Suprapubic skin (tissue), 4 donors: Measurements from ENCODE around the gene TIGD6.

Source experiments
- EP300 ChIP-seq: sonication (generic); formaldehyde crosslinking; IDR thresholded peaks from one replicate; pipeline ENCODE4 v1.6.1; 2017; ENCODE audit warnings: antibody characterized with exemption
- POLR2A ChIP-seq, 2 donors: fragments of 450-650 bp; IDR thresholded peaks; one replicate each; pipeline ENCODE4 v1.6.1; 2017; ENCODE audit warnings: antibody characterized with exemption in 2 of 2, mild to moderate bottlenecking in 2 of 2, moderate library complexity in 2 of 2
- POLR2AphosphoS5 ChIP-seq, 3 donors: sonication (generic); formaldehyde crosslinking; IDR thresholded peaks; one replicate each; pipeline ENCODE4 v1.6.1; 2017; ENCODE audit warnings: antibody characterized with exemption in 3 of 3
- TF ChIP-seq, protein P1 (sequence below), 2 donors: fragments of 200-600 bp in 1 of 2; fragments of 450-650 bp in 1 of 2; sonication (generic) in 1 of 2; IDR thresholded peaks; one replicate each; pipeline ENCODE4 v1.5.1; 2016 to 2019; ENCODE audit warnings: antibody characterized with exemption in 2 of 2, mild to moderate bottlenecking in 1 of 2, moderate library complexity in 1 of 2

DNA sequence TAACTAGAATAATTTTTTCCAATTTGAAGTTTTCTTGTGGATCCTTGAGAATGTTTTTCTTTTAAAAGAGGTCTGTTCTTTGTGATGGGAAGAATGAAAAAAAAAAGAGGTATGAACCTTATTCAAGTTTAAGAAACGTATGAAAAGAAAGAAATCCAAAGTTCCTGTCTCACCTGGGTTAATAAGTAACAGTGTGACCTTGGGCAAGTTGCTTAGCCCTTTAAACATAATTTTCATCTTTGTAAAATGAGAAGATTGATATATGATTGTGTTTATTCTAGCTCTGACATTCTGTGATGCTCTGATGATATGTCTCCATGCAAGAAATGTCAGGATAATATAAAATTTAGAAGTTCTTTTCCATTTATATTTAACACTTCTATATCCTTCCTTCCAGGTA is 20.6 kb downstream of the TIGD6 start:
- TF ChIP-seq, protein P1, sequence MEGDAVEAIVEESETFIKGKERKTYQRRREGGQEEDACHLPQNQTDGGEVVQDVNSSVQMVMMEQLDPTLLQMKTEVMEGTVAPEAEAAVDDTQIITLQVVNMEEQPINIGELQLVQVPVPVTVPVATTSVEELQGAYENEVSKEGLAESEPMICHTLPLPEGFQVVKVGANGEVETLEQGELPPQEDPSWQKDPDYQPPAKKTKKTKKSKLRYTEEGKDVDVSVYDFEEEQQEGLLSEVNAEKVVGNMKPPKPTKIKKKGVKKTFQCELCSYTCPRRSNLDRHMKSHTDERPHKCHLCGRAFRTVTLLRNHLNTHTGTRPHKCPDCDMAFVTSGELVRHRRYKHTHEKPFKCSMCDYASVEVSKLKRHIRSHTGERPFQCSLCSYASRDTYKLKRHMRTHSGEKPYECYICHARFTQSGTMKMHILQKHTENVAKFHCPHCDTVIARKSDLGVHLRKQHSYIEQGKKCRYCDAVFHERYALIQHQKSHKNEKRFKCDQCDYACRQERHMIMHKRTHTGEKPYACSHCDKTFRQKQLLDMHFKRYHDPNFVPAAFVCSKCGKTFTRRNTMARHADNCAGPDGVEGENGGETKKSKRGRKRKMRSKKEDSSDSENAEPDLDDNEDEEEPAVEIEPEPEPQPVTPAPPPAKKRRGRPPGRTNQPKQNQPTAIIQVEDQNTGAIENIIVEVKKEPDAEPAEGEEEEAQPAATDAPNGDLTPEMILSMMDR (IDR thresholded peaks at IDR 0.05): no peak
- TF ChIP-seq POLR2A (IDR thresholded peaks at IDR 0.05): no peak
- no peak for TF ChIP-seq EP300
- TF ChIP-seq POLR2AphosphoS5 (IDR thresholded peaks at IDR 0.05): no peak
